Measurements from ENCODE around the gene PXT1.
"Not testable (repeated sequence)": the region's sequence is repeated elsewhere in the genome, so short reads cannot be mapped to it uniquely, and the experiment has no call there.

PXT1 gene

GRCh38 chr6:36443471-36444428, 1.1 kb upstream of the PXT1 start:
- DNase-seq = peak; percentile 25 to 49

GRCh38 chr6:36442103-36442670, 467 bp downstream of the PXT1 start:
- no peak for DNase-seq

- DNase-seq = peak in 1 of 2 experiments; percentile 27
Observed at GRCh38 chr6:36441307-36441894, 1.3 kb downstream of the PXT1 start.

- no peak for DNase-seq
Observed at GRCh38 chr6:36436466-36436865, 6.2 kb downstream of the PXT1 start.

GRCh38 chr6:36432151-36432671, 10.4 kb downstream of the PXT1 start:
- no peak for DNase-seq

- DNase-seq = no peak
Observed at GRCh38 chr6:36431197-36431596, 11.5 kb downstream of the PXT1 start.

GRCh38 chr6:36430351-36430750, 12.3 kb downstream of the PXT1 start:
- peak; percentile 7 to 53 for DNase-seq

- peak in 1 of 2 experiments; percentile 5 for DNase-seq
Observed at GRCh38 chr6:36428911-36429310, 13.7 kb downstream of the PXT1 start.

- no peak for DNase-seq
Observed at GRCh38 chr6:36426622-36427021, 16.0 kb downstream of the PXT1 start.

- peak; percentile 96 to 99 for DNase-seq
Observed at GRCh38 chr6:36423101-36423824, 19.4 kb downstream of the PXT1 start.

GRCh38 chr6:36422714-36423100, 19.9 kb downstream of the PXT1 start:
- no peak for DNase-seq

GRCh38 chr6:36419310-36419709, 23.3 kb downstream of the PXT1 start:
- DNase-seq = no peak

- DNase-seq = no peak
Observed at GRCh38 chr6:36418558-36418957, 24.1 kb downstream of the PXT1 start.

- no peak for DNase-seq
Observed at GRCh38 chr6:36414481-36414880, 28.2 kb downstream of the PXT1 start.

GRCh38 chr6:36413489-36414480, 28.9 kb downstream of the PXT1 start:
- no peak for DNase-seq

- not testable (repeated sequence) for DNase-seq
Observed at GRCh38 chr6:36409718-36410117, 32.9 kb downstream of the PXT1 start.

- no peak for DNase-seq
Observed at GRCh38 chr6:36404164-36404563, 38.5 kb downstream of the PXT1 start.

- DNase-seq = no peak
Observed at GRCh38 chr6:36402481-36402880, 40.2 kb downstream of the PXT1 start.

GRCh38 chr6:36399970-36400369, 42.7 kb downstream of the PXT1 start:
- no peak for DNase-seq

- no peak for DNase-seq
Observed at GRCh38 chr6:36392621-36393020, 50.0 kb downstream of the PXT1 start.

- DNase-seq = no peak
Observed at GRCh38 chr6:36389353-36389752, 53.3 kb downstream of the PXT1 start.

All from NCI-H524 (cell line).